Measurements from ENCODE around the gene DHX30.

- TF ChIP-seq CTCF (conservative IDR thresholded peaks at IDR 0.05; ENCODE audit: low read length) (no peak), EZH2phosphoT487 (IDR thresholded peaks at IDR 0.05; ENCODE audit: borderline replicate concordance, low read depth, low read length) (no peak)
Measured at GRCh38 chr3:47891613-47892005, 88.7 kb downstream of the DHX30 start.
